ENCODE results near the gene DAPK1.

GRCh38 chr9:87497080-87497603 lies 525 bp upstream of the DAPK1 start:
- TF ChIP-seq CTCF (IDR thresholded peaks at IDR 0.05) (no peak), POLR2A (IDR thresholded peaks at IDR 0.05) (no peak)

Measured in adrenal gland (tissue), 5 donors.